SK-N-SH (cell line): ENCODE measurements around the gene AGFG2. TPM values are rescaled to one million over a fixed set of nuclear protein-coding genes. Genes with fewer than 3 reads are reported as not detected.

Source experiments
- CTCF ChIA-PET: fragments of 300-600, 350-600 bp; formaldehyde crosslinking; extraction: SDS; loops from one replicate; lab custom pipeline; 2021; lab: Yijun Ruan, JAX
- POLR2A ChIA-PET: fragments of 350-600 bp; sonication (Branson Sonifier 250); formaldehyde crosslinking; extraction: SDS; loops from one replicate; lab custom pipeline; 2020; ENCODE audit warnings: antibody characterized with exemption, inconsistent platforms; lab: Yijun Ruan, JAX
- DNase-seq: peaks from one replicate; pipeline ENCODE4 v3.0.0; 2012
- H2AFZ ChIP-seq: fragments of 200-600 bp; sonication (generic); 2 replicates; pipeline ENCODE4 v1.8.1; 2016; ENCODE audit warnings: antibody characterized with exemption, mild to moderate bottlenecking, low read depth
- H3F3A ChIP-seq: fragments of 200-600 bp; sonication (generic); replicated peaks from 2 replicates; pipeline ENCODE3; 2016; ENCODE audit warnings: antibody characterized with exemption, mild to moderate bottlenecking; ENCODE audit not compliant: insufficient read depth
- H3K27ac ChIP-seq, 2 experiments: fragments of 200-500 bp in 1 of 2; fragments of 200-600 bp in 1 of 2; sonication (Bioruptor generic) in 1 of 2; sonication (generic), shearing (Covaris generic) in 1 of 2; 2 replicates each; pipeline versions ENCODE4 v1.5.1 to v1.6.1; 2014 to 2016; ENCODE audit warnings: low read depth in 2 of 2, inconsistent platforms in 1 of 2, low read length in 1 of 2, mild to moderate bottlenecking in 1 of 2, mixed read lengths in 1 of 2
- H3K27me3 ChIP-seq: fragments of 200-600 bp; sonication (generic), shearing (Covaris generic); 2 replicates; pipeline ENCODE4 v1.6.1; 2016; ENCODE audit warnings: mixed run types; ENCODE audit not compliant: insufficient read depth
- H3K36me3 ChIP-seq, 2 experiments: fragments of 200-500 bp in 1 of 2; fragments of 200-600 bp in 1 of 2; sonication (Bioruptor generic) in 1 of 2; sonication (generic) in 1 of 2; replicated peaks in 1 of 2; 2 replicates each; pipeline versions ENCODE3 to v1.5.1; 2014 to 2016; ENCODE audit warnings: low read length in 1 of 2, mild to moderate bottlenecking in 1 of 2; ENCODE audit not compliant: insufficient read depth in 2 of 2, control insufficient read depth in 1 of 2
- H3K4me1 ChIP-seq, 2 experiments: fragments of 200-500 bp in 1 of 2; fragments of 200-600 bp in 1 of 2; sonication (Bioruptor generic) in 1 of 2; sonication (generic), shearing (Covaris generic) in 1 of 2; 2 replicates each; pipeline versions ENCODE4 v1.5.1 to v1.6.1; 2014 to 2016; ENCODE audit warnings: low read depth in 1 of 2, low read length in 1 of 2, mixed run types in 1 of 2; ENCODE audit not compliant: insufficient read depth in 2 of 2, control insufficient read depth in 1 of 2
- H3K4me2 ChIP-seq: fragments of 200-600 bp; sonication (generic), shearing (Covaris generic); 2 replicates; pipeline ENCODE4 v1.6.1; 2017; ENCODE audit warnings: mixed run types
- H3K4me3 ChIP-seq, 2 experiments: fragments of 200-500 bp in 1 of 2; fragments of 200-600 bp in 1 of 2; sonication (Bioruptor generic) in 1 of 2; sonication (generic), shearing (Covaris generic) in 1 of 2; 2 replicates each; pipeline versions ENCODE4 v1.5.1 to v1.8.1; 2014 to 2016; ENCODE audit warnings: low read depth in 2 of 2, inconsistent platforms in 1 of 2, low read length in 1 of 2, mild to moderate bottlenecking in 1 of 2, mixed read lengths in 1 of 2, moderate library complexity in 1 of 2
- H3K79me2 ChIP-seq: fragments of 200-600 bp; sonication (generic); 2 replicates; pipeline ENCODE4 v1.8.1; 2017; ENCODE audit warnings: mild to moderate bottlenecking; ENCODE audit not compliant: insufficient read depth
- H3K9ac ChIP-seq: fragments of 200-600 bp; sonication (generic); 2 replicates; pipeline ENCODE4 v1.6.1; 2017; ENCODE audit warnings: mixed run types
- H3K9me2 ChIP-seq: fragments of 200-600 bp; sonication (generic); 2 replicates; pipeline ENCODE4 v1.6.1; 2017; ENCODE audit warnings: mixed run types
- H3K9me3 ChIP-seq: fragments of 200-600 bp; sonication (generic); 2 replicates; pipeline ENCODE4 v1.6.1; 2017; ENCODE audit warnings: mixed run types, mild to moderate bottlenecking, moderate library complexity
- H4K20me1 ChIP-seq: fragments of 200-600 bp; sonication (generic); 2 replicates; pipeline ENCODE4 v1.6.1; 2017; ENCODE audit warnings: mild to moderate bottlenecking, mixed run types; ENCODE audit not compliant: insufficient read depth
- CTCF ChIP-seq: fragments of 200-600 bp; sonication (generic); IDR thresholded peaks from 2 replicates; pipeline ENCODE4 v1.6.1; 2017; ENCODE audit warnings: antibody characterized with exemption, mild to moderate bottlenecking, moderate library complexity
- EZH2phosphoT487 ChIP-seq: fragments of 200-600 bp; sonication (generic); IDR thresholded peaks from 2 replicates; pipeline ENCODE4 v1.6.1; 2017; ENCODE audit warnings: low read depth, mixed run types, mild to moderate bottlenecking, antibody characterized with exemption, moderate library complexity, borderline replicate concordance
- GATA2 ChIP-seq: sonication (generic); formaldehyde crosslinking; IDR thresholded peaks from 2 replicates; pipeline ENCODE4 v1.5.0; 2020; ENCODE audit warnings: mild to moderate bottlenecking, missing genetic modification reagents
- MXI1 ChIP-seq: IDR thresholded peaks from 2 replicates; pipeline ENCODE4 v1.6.1; 2012; ENCODE audit warnings: mild to moderate bottlenecking, low read depth, low read length, improper control_type of control experiment
- NFIC ChIP-seq: IDR thresholded peaks from 2 replicates; pipeline ENCODE4 v1.4.0; 2012; ENCODE audit warnings: borderline replicate concordance
- RCOR1 ChIP-seq: fragments of 150-350 bp; IDR thresholded peaks from 2 replicates; pipeline ENCODE4 v1.6.1; 2017; ENCODE audit warnings: antibody characterized with exemption, low read length
- REST ChIP-seq: IDR thresholded peaks from 2 replicates; pipeline ENCODE4 v1.6.1; 2012; ENCODE audit warnings: mild to moderate bottlenecking, low read depth, low read length, moderate library complexity
- RXRA ChIP-seq: IDR thresholded peaks from 2 replicates; pipeline ENCODE4 v1.4.0; 2012; ENCODE audit warnings: low read depth, mild to moderate bottlenecking, borderline replicate concordance
- SMC3 ChIP-seq: IDR thresholded peaks from 2 replicates; pipeline ENCODE4 v1.6.1; 2012; ENCODE audit warnings: low read depth, low read length, improper control_type of control experiment
- TEAD4 ChIP-seq: IDR thresholded peaks from 2 replicates; pipeline ENCODE4 v1.4.0; 2012; ENCODE audit warnings: mild to moderate bottlenecking, borderline replicate concordance; ENCODE audit not compliant: insufficient read depth
- ZBTB33 ChIP-seq: IDR thresholded peaks from 2 replicates; pipeline ENCODE4 v1.4.0; 2012; ENCODE audit warnings: low read depth, borderline replicate concordance
- WGBS: methylation state at CpG from one replicate; pipeline ENCODE4 v1.1.6; 2017; ENCODE audit warnings: low lambda C conversion rate; 5-methylcytosine and 5-hydroxymethylcytosine counted together
- polyA plus RNA-seq, 3 experiments: library from polyadenylated mRNA; depleted of rRNA; stranded (reverse); fragments of >200 nt; gene quantifications; 2 replicates each; pipeline ENCODE4 v1.2.3, GENCODE V29; 2012
- TF ChIP-seq, protein P1 (sequence below): IDR thresholded peaks from 2 replicates; pipeline ENCODE4; 2012

The AGFG2 gene
- polyA plus RNA-seq, 1 of the 3 experiments (the other 2 are of a cell fraction), result 23.1 TPM

- no peaks in the 10 kb centered on the region for H3F3A ChIP-seq
- no peak overlapping the region for H3K9ac ChIP-seq
- peaks cover 12% of the 10 kb centered on the region for H3K79me2 ChIP-seq
- DNase-seq, result no peak
- no peak overlapping the region for H3K4me3 ChIP-seq
- H3K4me2 ChIP-seq, result no peak overlapping the region
- H3K9me2 ChIP-seq, result no peaks in the 10 kb centered on the region
- no peaks in the 10 kb centered on the region for H3K27me3 ChIP-seq
- POLR2A ChIA-PET, result interaction anchor here (0.6 kb wide), 1 partner anchor 105 kb away, joined by 3 read pairs; no protein-coding TSS in a partner anchor
- no peaks in the 10 kb centered on the region for H3K9me3 ChIP-seq
- 96% methylated on average over 23 of the region's 28 CpGs for WGBS
- TF ChIP-seq RCOR1 (no peak), TEAD4 (no peak), GATA2 (no peak), ZBTB33 (no peak), MXI1 (no peak), NFIC (no peak), REST (no peak), SMC3 (no peak), RXRA (no peak), EZH2phosphoT487 (no peak), CTCF (no peak)
- TF ChIP-seq, protein P1, sequence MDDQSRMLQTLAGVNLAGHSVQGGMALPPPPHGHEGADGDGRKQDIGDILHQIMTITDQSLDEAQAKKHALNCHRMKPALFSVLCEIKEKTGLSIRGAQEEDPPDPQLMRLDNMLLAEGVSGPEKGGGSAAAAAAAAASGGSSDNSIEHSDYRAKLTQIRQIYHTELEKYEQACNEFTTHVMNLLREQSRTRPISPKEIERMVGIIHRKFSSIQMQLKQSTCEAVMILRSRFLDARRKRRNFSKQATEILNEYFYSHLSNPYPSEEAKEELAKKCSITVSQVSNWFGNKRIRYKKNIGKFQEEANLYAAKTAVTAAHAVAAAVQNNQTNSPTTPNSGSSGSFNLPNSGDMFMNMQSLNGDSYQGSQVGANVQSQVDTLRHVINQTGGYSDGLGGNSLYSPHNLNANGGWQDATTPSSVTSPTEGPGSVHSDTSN, result no peak
- TF ChIP-seq, all 33 proteins: peak for 0
- peaks cover 16% of the 10 kb centered on the region for H4K20me1 ChIP-seq
- no peaks in the 10 kb centered on the region; a peak in 1 of 4 replicates for H3K4me1 ChIP-seq
- H2AFZ ChIP-seq, result no peak overlapping the region
- CTCF ChIA-PET, result interaction anchor here (0.9 to 4.3 kb wide), 5 partner anchors 11 to 126 kb away, joined by 4 to 30 read pairs (median 4); no protein-coding TSS in a partner anchor
- H3K36me3 ChIP-seq, result peaks cover 27 to 61% of the 10 kb centered on the region in 2 experiments
- no peak overlapping the region for H3K27ac ChIP-seq
Measured at GRCh38 chr7:100578246-100579183, 39.5 kb downstream of the AGFG2 start.
